Measurements from ENCODE around the gene TLL2. TPM values are rescaled to one million over a fixed set of nuclear protein-coding genes. Genes with fewer than 3 reads are reported as not detected.
"Not testable (repeated sequence)": the region's sequence is repeated elsewhere in the genome, so short reads cannot be mapped to it uniquely, and the experiment has no call there.

Gene TLL2
- total RNA-seq (under 1 TPM; 0.13 to 0.14 TPM), polyA plus RNA-seq (not detected), total RNA-seq (0 to 0.19 (median 0.08) reads per million in 6 experiments)

DNA sequence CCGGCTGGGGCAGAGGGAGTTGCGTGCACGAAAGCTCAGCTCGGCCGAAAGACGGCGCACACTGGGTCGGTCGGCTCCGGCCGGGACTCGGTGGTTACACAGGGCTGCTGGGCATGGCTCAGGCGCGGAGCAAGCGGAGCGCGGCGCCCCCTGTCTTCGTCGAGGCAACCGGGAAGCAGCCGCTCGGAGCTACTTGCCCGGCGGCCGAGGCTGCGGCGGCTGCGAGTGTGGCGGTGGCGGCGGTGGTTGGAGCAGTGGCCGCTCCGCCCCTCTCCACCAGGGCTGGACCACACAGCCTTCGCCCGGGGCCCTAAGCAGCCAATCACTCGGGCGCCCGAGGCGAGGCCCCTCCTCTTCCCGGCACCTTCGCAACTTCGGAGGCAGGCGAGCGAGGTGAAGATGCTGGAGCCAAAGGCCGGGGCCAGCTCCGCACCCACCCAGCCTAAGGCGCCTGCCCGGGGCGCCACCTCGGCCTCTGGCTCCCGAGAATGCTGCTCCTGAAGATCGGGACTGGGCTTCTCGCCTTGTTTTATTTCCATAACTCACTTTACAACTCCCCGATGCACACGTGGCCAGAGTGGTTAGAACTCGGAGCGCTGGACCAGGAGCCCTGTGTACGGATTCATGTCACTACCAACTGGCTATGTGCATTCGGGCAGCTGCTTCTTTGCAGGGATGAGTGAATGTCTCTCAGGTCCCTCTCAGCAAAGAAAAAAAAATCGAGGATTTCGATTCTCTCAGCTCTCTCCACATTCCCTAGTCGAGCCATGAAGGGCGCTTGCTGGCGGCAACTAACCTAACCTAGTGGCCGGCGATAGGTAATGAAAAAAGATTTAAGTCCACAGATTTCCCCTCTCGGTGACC is at the start of gene TLL2:
TSS of gene TLL2 (minus strand) at position 229 of the 864 bp plus-strand sequence. CDS start 241 bp downstream, outside the sequence.
- POLR2A ChIA-PET = interaction anchor here (0.6 to 0.7 kb wide), 2 partner anchors 21 to 608 kb away, joined by 3 to 6 read pairs; no protein-coding TSS in a partner anchor

DNA sequence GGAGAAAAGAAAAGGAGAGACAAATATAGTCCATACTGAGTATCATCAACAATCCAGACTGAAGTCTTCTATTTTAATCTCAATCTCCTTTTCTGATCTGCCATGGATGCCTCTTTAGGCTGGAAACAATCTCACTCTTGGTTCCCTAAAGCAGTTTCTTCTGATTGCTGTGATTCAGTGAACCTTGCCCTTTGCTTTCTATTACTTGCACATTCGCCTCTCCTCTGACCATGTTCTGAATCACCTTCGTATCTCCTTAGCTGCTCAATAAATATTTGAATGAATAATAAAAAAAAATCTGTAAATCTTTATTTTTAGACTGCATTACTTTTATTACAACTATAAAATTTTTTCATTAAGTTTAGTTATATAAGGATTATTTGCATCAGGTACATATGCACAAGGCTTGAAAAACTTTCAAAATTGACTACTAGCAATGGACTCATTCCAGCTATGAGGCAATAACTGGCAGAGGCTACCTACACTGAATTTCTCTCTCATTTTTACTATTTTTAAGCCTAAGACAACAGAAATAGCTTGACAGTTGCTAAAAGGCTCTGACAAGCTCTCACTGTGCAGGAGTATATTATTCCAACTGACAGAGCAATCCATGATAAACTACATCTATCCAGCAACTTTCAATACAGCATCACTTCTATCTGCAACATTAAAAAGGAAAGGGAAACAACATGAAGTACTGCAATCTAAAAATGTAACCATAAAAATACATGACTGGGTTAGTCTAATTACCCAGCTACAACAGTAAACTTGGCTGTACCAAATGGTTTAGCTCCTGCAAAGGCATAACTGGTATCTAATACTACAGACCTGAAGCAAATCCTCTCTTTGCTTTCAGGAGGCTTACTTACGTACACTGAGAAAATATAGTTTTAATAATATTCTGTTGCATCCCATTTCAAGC is 47.5 kb upstream of the TLL2 start:
- ATAC-seq (no peak), DNase-seq (no peak)
- H3K27ac Mint-ChIP-seq = peak overlapping the region in 1 of 10 donors; percentile 42
- H3K4me1 Mint-ChIP-seq = peaks cover 4 to 11% (median 6%) of the 10 kb centered on the region in 4 donors
- no peaks in the 10 kb centered on the region for H3K9me3 Mint-ChIP-seq
- POLR2A ChIA-PET = no interaction called here
- H3K4me3 Mint-ChIP-seq = no peak overlapping the region
- H3K36me3 Mint-ChIP-seq = peaks cover 10 to 44% (median 32%) of the 10 kb centered on the region in 3 donors
- no peaks in the 10 kb centered on the region for H3K27me3 Mint-ChIP-seq

More for the DNA sequence above, at the start of gene TLL2:
- Mint-ChIP-seq H3K36me3 (no peaks in the 10 kb centered on the region), H3K4me1 (peaks cover 16 to 24% (median 19%) of the 10 kb centered on the region in 4 donors), H3K27ac (peak within 1 kb of the TSS in 1 of 10 donors; percentile 10), H3K9me3 (no peaks in the 10 kb centered on the region), H3K27me3 (peaks cover 19 to 39% (median 27%) of the 10 kb centered on the region in 5 donors), H3K4me3 (peak within 1 kb of the TSS; percentile 71 to 89 (median 80))
- peak in 9 of 10 donors; percentile 7 to 50 (median 34) for DNase-seq
- ATAC-seq = peak; percentile 65 to 70

DNA sequence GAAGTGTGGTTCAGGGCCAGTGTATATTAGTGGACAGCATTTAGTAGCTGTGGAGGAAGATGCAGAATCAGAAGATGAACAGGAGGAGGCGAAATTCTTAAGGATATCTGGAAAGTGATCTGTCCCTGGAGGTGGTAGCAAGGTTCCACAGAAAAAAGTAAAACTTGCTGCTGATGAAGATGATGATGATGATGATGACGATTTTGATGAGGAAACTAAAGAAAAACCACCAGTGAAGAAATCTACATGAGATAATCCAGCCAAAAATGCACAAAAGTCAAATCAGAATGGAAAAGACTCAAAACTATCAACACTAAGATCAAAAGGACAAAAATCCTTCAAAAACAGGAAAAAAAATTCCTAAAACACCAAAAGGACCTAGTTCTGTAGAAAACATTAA is 46.8 kb upstream of the TLL2 start:
- H3K9me3 Mint-ChIP-seq = no peaks in the 10 kb centered on the region
- DNase-seq = no peak
- peaks cover 10 to 39% (median 31%) of the 10 kb centered on the region in 3 donors for H3K36me3 Mint-ChIP-seq
- peak overlapping the region in 1 of 10 donors; percentile 42 for H3K27ac Mint-ChIP-seq
- POLR2A ChIA-PET = no interaction called here
- no peaks in the 10 kb centered on the region for H3K27me3 Mint-ChIP-seq
- H3K4me1 Mint-ChIP-seq = peaks cover 0 to 7% (median 3%) of the 10 kb centered on the region in 4 donors
- no peak for ATAC-seq
- H3K4me3 Mint-ChIP-seq = no peak overlapping the region

DNA sequence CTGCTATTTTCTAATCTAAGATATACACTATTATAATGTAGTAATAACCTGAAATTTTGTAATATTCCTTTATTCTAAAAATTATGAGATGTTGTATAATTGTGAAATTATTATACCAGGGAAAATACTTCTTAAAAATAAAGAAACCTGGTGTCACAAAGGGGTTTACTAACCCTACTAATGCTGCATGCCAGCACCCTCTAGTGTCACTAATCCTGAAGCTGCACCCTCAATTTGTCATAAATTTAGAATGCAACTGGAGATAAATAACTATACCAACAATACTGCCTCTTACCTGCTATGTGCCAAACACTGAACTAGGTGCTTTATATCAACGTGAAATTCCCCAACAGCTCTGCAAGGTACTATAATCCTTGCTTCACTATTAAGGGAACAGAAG is 42.3 kb upstream of the TLL2 start:
- Mint-ChIP-seq H3K4me3 (no peak overlapping the region), H3K9me3 (no peaks in the 10 kb centered on the region), H3K4me1 (peaks cover 0 to 1% (median 0%) of the 10 kb centered on the region in 4 donors), H3K27me3 (no peaks in the 10 kb centered on the region), H3K36me3 (peaks cover 10 to 28% (median 18%) of the 10 kb centered on the region in 3 donors), H3K27ac (no peak overlapping the region)
- DNase-seq = peak in 1 of 10 donors; percentile 9
- POLR2A ChIA-PET = no interaction called here
- peak in 1 of 2 donors; percentile 54 for ATAC-seq

DNA sequence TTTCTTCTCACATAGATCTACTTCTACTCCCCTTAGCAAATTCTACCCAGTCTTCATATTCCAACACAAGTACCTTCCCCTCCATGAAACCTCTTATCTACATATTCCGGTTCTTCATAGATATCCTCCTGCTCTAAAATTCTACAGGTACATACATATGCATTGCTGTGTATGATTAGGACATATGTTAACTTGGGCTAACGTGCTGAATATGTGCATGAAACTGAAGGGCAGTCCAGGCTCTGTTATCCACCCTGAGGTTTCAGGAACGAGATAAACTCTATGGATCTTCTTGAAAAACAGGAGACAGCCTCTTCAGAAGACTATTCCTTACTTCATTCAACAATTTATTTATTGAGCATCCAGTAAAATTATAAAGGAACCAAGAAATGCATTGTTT is 41.6 kb upstream of the TLL2 start:
- H3K36me3 Mint-ChIP-seq = peaks cover 5 to 27% (median 25%) of the 10 kb centered on the region in 3 donors
- ATAC-seq (no peak), DNase-seq (no peak)
- H3K4me3 Mint-ChIP-seq = no peak overlapping the region
- H3K9me3 Mint-ChIP-seq = no peaks in the 10 kb centered on the region
- POLR2A ChIA-PET = no interaction called here
- no peaks in the 10 kb centered on the region for H3K27me3 Mint-ChIP-seq
- no peak overlapping the region for H3K27ac Mint-ChIP-seq
- H3K4me1 Mint-ChIP-seq = peaks cover 0 to 1% (median 0%) of the 10 kb centered on the region in 4 donors

DNA sequence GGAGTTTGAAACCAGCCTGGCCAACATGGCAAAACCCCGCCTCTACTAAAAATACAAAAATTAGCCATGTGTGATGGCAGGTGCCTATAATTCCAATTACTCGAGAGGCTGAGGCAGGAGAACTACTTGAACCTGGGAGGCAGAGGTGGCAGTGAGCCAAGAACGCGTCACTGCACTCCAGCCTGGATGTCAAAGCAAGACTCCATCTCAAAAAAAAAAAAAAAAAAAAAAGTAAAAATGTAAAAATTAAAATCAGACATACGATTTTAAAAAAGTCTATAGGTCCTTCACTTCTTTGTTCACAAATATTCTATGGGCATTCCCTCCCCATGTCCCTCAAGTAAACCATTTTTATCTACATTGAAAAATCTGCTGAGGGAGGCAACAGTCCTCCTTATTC is 34.9 kb upstream of the TLL2 start:
- no peak for ATAC-seq
- Mint-ChIP-seq H3K27me3 (no peaks in the 10 kb centered on the region), H3K4me1 (peaks cover 0 to 14% (median 4%) of the 10 kb centered on the region in 4 donors), H3K36me3 (peaks cover 7 to 86% (median 37%) of the 10 kb centered on the region in 3 donors), H3K27ac (no peak overlapping the region), H3K9me3 (no peaks in the 10 kb centered on the region), H3K4me3 (no peak overlapping the region)
- POLR2A ChIA-PET = no interaction called here
- DNase-seq = no peak

DNA sequence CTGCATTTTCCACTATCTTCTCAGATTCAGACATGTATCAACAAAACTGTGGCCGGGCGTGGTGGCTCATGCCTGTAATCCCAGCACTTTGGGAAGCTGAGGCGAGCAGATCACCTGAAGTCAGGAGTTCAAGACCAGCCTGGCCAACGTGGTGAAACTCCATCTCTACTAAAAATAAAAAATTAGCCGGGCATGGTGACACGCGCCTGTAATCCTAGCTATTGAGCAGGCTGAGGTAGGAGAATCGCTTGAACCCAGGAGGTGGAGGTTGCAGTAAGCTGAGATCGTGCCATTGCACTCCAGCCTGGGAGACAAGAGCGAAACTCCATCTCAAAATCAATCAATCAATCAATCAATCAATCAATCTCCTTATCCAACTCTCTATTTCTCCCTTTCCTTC is 31.8 kb upstream of the TLL2 start:
- DNase-seq, ATAC-seq, H3K27me3 Mint-ChIP-seq, POLR2A ChIA-PET, H3K9me3 Mint-ChIP-seq: not testable (repeated sequence)
- Mint-ChIP-seq H3K27ac (peak overlapping the region in 2 of 10 donors; percentile 55 to 66), H3K4me3 (peak overlapping the region in 1 of 10 donors; percentile 45), H3K4me1 (peaks cover 0 to 22% (median 9%) of the 10 kb centered on the region in 4 donors), H3K36me3 (peaks cover 15 to 86% (median 36%) of the 10 kb centered on the region in 3 donors)

DNA sequence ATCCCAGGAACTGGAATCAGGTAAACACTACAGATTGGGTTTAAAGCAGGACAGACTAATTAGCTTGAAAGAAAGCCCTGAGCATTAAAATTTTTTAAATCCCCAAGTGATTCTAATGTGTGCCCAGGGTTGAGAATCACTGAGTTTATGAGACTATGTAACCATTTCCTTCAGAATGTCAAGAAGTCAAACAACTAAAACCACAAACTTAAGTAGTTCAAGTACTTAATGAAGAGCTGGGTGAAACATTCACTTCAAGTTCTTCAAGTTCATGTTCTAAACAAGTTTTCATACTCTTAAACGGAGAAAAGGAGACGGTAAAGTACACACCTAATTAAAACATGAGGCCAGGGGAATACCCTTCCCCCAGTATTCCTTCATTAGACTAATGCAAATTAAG is 28.2 kb upstream of the TLL2 start:
- Mint-ChIP-seq H3K27me3 (no peaks in the 10 kb centered on the region), H3K27ac (no peak overlapping the region), H3K4me3 (no peak overlapping the region), H3K9me3 (no peaks in the 10 kb centered on the region), H3K36me3 (peaks cover 28 to 85% (median 38%) of the 10 kb centered on the region in 3 donors), H3K4me1 (peaks cover 5 to 33% (median 11%) of the 10 kb centered on the region in 4 donors)
- POLR2A ChIA-PET = no interaction called here
- DNase-seq (no peak), ATAC-seq (no peak)

DNA sequence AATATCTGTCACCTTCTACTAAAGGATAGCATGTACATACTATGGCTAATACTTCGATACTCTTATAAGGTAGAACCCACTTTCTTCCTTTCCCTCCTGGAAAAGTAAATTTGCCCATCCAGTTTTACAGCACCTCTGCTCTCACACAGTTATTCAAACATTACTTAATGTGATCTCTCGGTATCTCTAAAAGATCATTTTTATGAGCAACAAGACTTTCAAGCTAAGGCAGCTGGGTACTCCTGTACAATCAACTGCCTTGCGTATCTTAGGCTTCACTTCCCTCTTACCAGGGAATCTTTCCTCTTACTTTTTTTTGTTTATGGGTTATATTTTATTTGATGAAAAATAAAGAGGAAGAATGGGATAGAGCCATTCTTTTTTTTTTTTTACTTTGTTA is 26.5 kb upstream of the TLL2 start:
- no peaks in the 10 kb centered on the region for H3K9me3 Mint-ChIP-seq
- no peaks in the 10 kb centered on the region for H3K27me3 Mint-ChIP-seq
- peaks cover 10 to 32% (median 14%) of the 10 kb centered on the region in 4 donors for H3K4me1 Mint-ChIP-seq
- DNase-seq (no peak), ATAC-seq (no peak)
- POLR2A ChIA-PET = interaction anchor here (0.7 kb wide), 2 partner anchors 13 to 1232 kb away, joined by 3 to 4 read pairs; no protein-coding TSS in a partner anchor
- peaks cover 25 to 80% (median 27%) of the 10 kb centered on the region in 3 donors for H3K36me3 Mint-ChIP-seq
- no peak overlapping the region for H3K4me3 Mint-ChIP-seq
- no peak overlapping the region for H3K27ac Mint-ChIP-seq

DNA sequence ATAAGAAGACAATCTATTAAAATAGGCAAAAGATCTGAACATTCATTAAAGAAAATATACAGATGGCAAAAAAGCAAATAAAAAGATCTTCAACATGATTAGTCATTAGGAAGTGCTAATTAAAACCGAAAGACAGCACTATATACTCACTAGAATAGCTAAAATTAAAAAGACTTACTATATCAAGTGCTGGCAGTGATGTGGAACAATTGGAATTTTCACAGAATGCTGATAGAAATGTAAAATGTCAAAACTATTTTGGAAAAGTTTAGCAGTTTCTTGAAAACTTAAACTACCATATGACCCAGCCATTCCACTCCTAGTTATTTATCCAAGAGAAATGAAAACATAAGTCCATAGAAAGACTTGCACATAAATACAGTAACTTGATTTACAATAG is 25.0 kb upstream of the TLL2 start:
- ATAC-seq (no peak), DNase-seq (no peak)
- peaks cover 10 to 32% (median 14%) of the 10 kb centered on the region in 4 donors for H3K4me1 Mint-ChIP-seq
- no peaks in the 10 kb centered on the region for H3K27me3 Mint-ChIP-seq
- no peaks in the 10 kb centered on the region for H3K9me3 Mint-ChIP-seq
- no peak overlapping the region for H3K4me3 Mint-ChIP-seq
- POLR2A ChIA-PET = no interaction called here
- H3K36me3 Mint-ChIP-seq = peaks cover 23 to 80% (median 28%) of the 10 kb centered on the region in 3 donors
- H3K27ac Mint-ChIP-seq = no peak overlapping the region

DNA sequence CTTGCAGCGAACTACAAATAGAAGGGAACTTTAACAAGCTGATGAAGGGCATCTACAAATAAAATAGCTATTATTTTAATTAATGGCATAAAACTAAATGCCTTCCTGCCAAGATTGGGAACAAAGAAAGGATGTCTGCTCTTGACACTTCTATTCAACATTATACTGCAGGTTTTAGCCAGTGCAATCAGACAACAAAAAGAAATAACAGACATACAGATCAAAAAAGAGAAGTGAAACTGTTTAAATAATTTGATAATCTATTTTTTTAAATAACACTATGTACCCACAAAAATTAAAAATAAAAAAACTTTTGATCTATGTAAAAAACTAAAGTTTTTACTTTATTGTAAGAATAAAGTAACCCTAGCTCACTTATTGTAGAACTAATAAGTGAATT is 22.4 kb upstream of the TLL2 start:
- Mint-ChIP-seq H3K4me3 (no peak overlapping the region), H3K27me3 (no peaks in the 10 kb centered on the region), H3K27ac (no peak overlapping the region), H3K36me3 (peaks cover 14 to 86% (median 22%) of the 10 kb centered on the region in 3 donors), H3K4me1 (peaks cover 4 to 25% (median 13%) of the 10 kb centered on the region in 4 donors), H3K9me3 (no peaks in the 10 kb centered on the region)
- ATAC-seq = no peak
- DNase-seq = no peak
- POLR2A ChIA-PET = no interaction called here

DNA sequence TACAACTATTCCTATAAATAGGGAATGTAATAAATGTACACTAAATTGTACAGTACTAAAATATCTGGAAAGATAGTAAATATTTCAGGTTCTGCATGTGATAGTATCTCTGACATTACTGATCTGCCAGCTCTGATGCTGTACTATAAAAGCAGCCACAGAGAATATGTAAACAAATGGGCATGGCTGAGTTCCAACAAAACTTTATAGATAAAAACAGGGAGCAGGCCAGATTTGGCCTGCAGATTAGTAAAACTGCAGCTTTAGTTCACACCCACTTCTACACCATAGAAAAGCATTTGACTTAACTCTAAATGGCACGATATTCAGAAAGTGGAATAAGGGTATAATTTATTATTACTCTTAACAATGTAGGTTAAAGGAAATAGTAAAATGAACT is 18.8 kb upstream of the TLL2 start:
- Mint-ChIP-seq H3K27ac (no peak overlapping the region), H3K4me3 (no peak overlapping the region), H3K9me3 (no peaks in the 10 kb centered on the region), H3K36me3 (peaks cover 10 to 85% (median 19%) of the 10 kb centered on the region in 3 donors), H3K4me1 (peaks cover 2 to 12% (median 8%) of the 10 kb centered on the region in 4 donors), H3K27me3 (no peaks in the 10 kb centered on the region)
- ATAC-seq (no peak), DNase-seq (no peak)
- POLR2A ChIA-PET = no interaction called here
